ENCODE measurements around the gene FAM200A.

GRCh38 chr7:99514050-99514449 is 37.9 kb downstream of the FAM200A start:
- TF ChIP-seq, protein P1, sequence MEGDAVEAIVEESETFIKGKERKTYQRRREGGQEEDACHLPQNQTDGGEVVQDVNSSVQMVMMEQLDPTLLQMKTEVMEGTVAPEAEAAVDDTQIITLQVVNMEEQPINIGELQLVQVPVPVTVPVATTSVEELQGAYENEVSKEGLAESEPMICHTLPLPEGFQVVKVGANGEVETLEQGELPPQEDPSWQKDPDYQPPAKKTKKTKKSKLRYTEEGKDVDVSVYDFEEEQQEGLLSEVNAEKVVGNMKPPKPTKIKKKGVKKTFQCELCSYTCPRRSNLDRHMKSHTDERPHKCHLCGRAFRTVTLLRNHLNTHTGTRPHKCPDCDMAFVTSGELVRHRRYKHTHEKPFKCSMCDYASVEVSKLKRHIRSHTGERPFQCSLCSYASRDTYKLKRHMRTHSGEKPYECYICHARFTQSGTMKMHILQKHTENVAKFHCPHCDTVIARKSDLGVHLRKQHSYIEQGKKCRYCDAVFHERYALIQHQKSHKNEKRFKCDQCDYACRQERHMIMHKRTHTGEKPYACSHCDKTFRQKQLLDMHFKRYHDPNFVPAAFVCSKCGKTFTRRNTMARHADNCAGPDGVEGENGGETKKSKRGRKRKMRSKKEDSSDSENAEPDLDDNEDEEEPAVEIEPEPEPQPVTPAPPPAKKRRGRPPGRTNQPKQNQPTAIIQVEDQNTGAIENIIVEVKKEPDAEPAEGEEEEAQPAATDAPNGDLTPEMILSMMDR (IDR thresholded peaks at IDR 0.05), result no peak
- TF ChIP-seq POLR2A (IDR thresholded peaks at IDR 0.05), result no peak
- no peak for TF ChIP-seq EP300 (IDR thresholded peaks at IDR 0.05)

All from ovary (tissue), 3 donors.